Kidney epithelial cell (primary cell): ENCODE results near the gene PCGF1. TPM values are rescaled to one million over a fixed set of nuclear protein-coding genes. Genes with fewer than 3 reads are reported as not detected.

Source experiments
- DNase-seq: peaks from one replicate; pipeline ENCODE4 v3.0.0-alpha.2; 2010; ENCODE audit warnings: low read depth
- H3K27me3 ChIP-seq: 2 replicates; pipeline ENCODE4 v1.6.0; 2011; ENCODE audit warnings: low read length; ENCODE audit not compliant: control insufficient read depth, insufficient read depth
- H3K36me3 ChIP-seq: 2 replicates; pipeline ENCODE4 v1.5.1; 2011; ENCODE audit warnings: low read length; ENCODE audit not compliant: control insufficient read depth, insufficient read depth
- H3K4me3 ChIP-seq: 2 replicates; pipeline ENCODE4 v1.5.1; 2011; ENCODE audit warnings: low read depth, mild to moderate bottlenecking, control low read depth, low read length
- total RNA-seq: library from RNA; depleted of rRNA; stranded (reverse); fragments of >200 nt; gene quantifications from 2 replicates; pipeline ENCODE4 v1.2.3, GENCODE V29; 2015
- TF ChIP-seq, protein P1 (sequence below): IDR thresholded peaks from 2 replicates; pipeline ENCODE4 v1.5.1; 2011; ENCODE audit warnings: mild to moderate bottlenecking, moderate library complexity, low read length, control low read depth, inconsistent platforms; ENCODE audit not compliant: insufficient read depth, poor library complexity, severe bottlenecking

Gene PCGF1
- total RNA-seq, 1 donor from 2014 or later: 19.3 TPM

DNA sequence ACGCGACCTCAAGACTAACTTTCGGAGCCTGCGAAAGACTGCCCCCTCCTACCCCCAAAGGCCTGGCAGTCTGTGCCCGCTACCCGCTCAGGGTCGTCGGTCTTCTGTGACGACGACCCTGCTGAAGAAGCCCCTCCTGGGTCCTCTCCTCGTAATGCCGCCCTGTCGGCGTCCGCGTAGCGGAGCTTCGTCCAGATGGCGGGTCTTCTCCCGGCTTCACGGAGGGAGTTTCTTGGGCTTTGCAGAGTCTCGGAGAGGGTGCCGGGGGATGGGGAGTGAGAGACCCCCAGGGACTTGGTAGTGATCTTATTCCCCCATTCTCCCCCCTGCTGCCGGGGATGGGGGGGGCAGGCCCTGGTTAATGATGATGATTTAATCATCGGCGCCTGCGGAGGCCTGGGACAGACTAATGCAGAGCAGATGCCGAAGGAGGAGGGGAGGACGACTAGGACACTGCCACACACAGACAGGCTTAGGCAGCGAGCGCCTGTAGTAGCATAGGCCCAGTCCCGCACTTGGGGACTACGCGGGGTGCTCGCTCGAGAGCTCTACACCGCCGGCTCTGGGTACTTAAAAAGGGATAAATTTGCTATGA, 528 bp upstream of the PCGF1 start:
- DNase-seq: no peak
- TF ChIP-seq, protein P1, sequence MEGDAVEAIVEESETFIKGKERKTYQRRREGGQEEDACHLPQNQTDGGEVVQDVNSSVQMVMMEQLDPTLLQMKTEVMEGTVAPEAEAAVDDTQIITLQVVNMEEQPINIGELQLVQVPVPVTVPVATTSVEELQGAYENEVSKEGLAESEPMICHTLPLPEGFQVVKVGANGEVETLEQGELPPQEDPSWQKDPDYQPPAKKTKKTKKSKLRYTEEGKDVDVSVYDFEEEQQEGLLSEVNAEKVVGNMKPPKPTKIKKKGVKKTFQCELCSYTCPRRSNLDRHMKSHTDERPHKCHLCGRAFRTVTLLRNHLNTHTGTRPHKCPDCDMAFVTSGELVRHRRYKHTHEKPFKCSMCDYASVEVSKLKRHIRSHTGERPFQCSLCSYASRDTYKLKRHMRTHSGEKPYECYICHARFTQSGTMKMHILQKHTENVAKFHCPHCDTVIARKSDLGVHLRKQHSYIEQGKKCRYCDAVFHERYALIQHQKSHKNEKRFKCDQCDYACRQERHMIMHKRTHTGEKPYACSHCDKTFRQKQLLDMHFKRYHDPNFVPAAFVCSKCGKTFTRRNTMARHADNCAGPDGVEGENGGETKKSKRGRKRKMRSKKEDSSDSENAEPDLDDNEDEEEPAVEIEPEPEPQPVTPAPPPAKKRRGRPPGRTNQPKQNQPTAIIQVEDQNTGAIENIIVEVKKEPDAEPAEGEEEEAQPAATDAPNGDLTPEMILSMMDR: no peak
- H3K27me3 ChIP-seq: peaks cover 22% of the 10 kb centered on the region
- peak overlapping the region; percentile 89 for H3K4me3 ChIP-seq
- no peaks in the 10 kb centered on the region for H3K36me3 ChIP-seq

GRCh38 chr2:74505448-74506246, 1.8 kb downstream of the PCGF1 start:
- TF ChIP-seq, protein P1: no peak
- no peak for DNase-seq
- H3K36me3 ChIP-seq: no peaks in the 10 kb centered on the region
- no peak overlapping the region for H3K4me3 ChIP-seq
- peaks cover 17% of the 10 kb centered on the region for H3K27me3 ChIP-seq

- Histone ChIP-seq H3K27me3 (peaks cover 26% of the 10 kb centered on the region), H3K4me3 (no peak overlapping the region), H3K36me3 (no peaks in the 10 kb centered on the region)
- TF ChIP-seq, protein P1: no peak
- no peak for DNase-seq
Measured at GRCh38 chr2:74504591-74504990, 2.9 kb downstream of the PCGF1 start.

DNA sequence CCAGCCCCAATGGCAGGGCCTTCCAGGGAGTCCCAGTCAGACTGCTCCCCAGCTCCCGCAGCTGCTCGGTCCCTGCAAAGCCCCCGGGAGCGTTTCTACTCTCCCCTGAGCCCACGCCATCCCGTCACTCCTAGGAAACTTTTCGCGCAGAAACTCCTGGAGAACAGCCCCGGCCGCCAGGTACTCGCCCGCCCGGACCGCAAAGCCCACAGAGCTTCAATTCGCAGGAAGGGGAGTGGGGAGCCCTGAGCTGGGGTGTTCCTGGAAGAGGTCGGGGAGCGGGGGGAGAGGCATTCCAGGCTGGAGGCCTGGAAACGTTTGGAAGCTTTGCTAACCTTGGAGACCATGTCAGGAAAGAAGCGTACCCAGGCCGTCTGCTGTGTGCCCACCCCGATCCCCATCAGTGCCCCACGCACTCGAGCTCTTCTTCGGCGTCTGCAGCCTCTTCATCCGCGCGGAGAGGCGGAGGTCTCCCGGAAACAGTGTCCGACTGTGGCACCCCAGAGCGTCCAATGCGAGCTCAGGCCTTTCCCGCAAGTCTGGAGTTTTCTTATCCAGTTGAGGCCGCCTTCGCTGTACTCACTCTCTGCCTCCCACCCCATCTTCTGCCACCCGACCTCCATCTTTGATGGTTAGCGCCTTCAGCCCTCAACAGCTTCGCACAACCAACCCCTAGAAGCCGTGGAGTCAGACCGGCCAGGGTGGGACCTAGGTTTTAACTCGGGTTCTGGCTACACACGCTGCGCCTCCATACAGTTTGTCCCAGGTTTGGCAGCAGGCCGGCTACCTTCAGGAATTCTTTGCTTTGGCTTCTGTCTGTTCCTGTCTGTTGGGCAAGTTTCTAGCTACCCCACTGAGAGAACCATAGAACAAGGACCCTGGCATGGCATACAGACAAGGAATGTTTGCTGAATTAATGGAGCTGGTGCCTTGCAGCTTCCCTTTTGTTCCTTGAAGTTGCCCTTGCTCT, 3.7 kb downstream of the PCGF1 start:
- no peak for DNase-seq
- H3K27me3 ChIP-seq: peaks cover 34% of the 10 kb centered on the region
- H3K36me3 ChIP-seq: no peaks in the 10 kb centered on the region
- H3K4me3 ChIP-seq: peak overlapping the region; percentile 47
- TF ChIP-seq, protein P1: no peak

GRCh38 chr2:74502720-74503505, 4.6 kb downstream of the PCGF1 start:
- H3K36me3 ChIP-seq: no peaks in the 10 kb centered on the region
- H3K4me3 ChIP-seq: peak overlapping the region; percentile 47
- H3K27me3 ChIP-seq: peaks cover 43% of the 10 kb centered on the region
- TF ChIP-seq, protein P1: peak; percentile 42
- DNase-seq: peak; percentile 58
